ENCODE data around the gene GSTCD. TPM values are rescaled to one million over a fixed set of nuclear protein-coding genes. Genes with fewer than 3 reads are reported as not detected.

Gene GSTCD
- total and polyA plus RNA-seq, 4 donors = 1.5 to 17.9 (median 8.4) TPM

- no peaks in the 10 kb centered on the region for H3K4me1 ChIP-seq (ENCODE audit: control insufficient read depth in 5 of 5, insufficient read depth in 5 of 5, low read length in 5 of 5)
- H3K36me3 ChIP-seq (ENCODE audit: control insufficient read depth in 4 of 4, insufficient read depth in 4 of 4, low read length in 4 of 4) = peaks cover 0 to 4% (median 0%) of the 10 kb centered on the region in 4 donors
- no peak overlapping the region for H3K9ac ChIP-seq (ENCODE audit: insufficient read depth in 1 of 2, low read length in 2 of 2)
- WGBS, 2 donors = 81 to 92% methylated on average over 2 of the region's 2 CpGs
- no peak overlapping the region for H3K27ac ChIP-seq (ENCODE audit: low read depth in 1 of 2, low read length in 1 of 2)
- no peak for TF ChIP-seq CTCF (IDR thresholded peaks at IDR 0.05; ENCODE audit: control extremely low read depth, extremely low read depth)
- DNase-seq (no peak), ATAC-seq (ENCODE audit: insufficient read depth, low FRiP score) (no peak)
- H3K9me3 ChIP-seq (ENCODE audit: control insufficient read depth in 4 of 4, insufficient read depth in 3 of 4, low read length in 3 of 4) = peaks cover 0 to 8% (median 2%) of the 10 kb centered on the region in 4 donors
- no peaks in the 10 kb centered on the region for H3K27me3 ChIP-seq (ENCODE audit: control insufficient read depth in 3 of 3, insufficient read depth in 3 of 3, low read length in 2 of 3)
- no peak overlapping the region for H3K4me3 ChIP-seq
Observed at GRCh38 chr4:105741548-105741947, 33.0 kb downstream of the GSTCD start.

- H3K4me1 ChIP-seq (ENCODE audit: control insufficient read depth in 5 of 5, insufficient read depth in 5 of 5, low read length in 5 of 5) = no peaks in the 10 kb centered on the region
- DNase-seq = no peak
- 96 to 97% methylated on average over 3 of the region's 3 CpGs for WGBS, 2 donors
Observed at GRCh38 chr4:105748222-105748621, 39.6 kb downstream of the GSTCD start.

GRCh38 chr4:105751718-105752299 lies 43.2 kb downstream of the GSTCD start:
- Histone ChIP-seq H3K36me3 (ENCODE audit: control insufficient read depth in 4 of 4, insufficient read depth in 4 of 4, low read length in 4 of 4) (no peaks in the 10 kb centered on the region), H3K4me1 (ENCODE audit: control insufficient read depth in 5 of 5, insufficient read depth in 5 of 5, low read length in 5 of 5) (no peaks in the 10 kb centered on the region), H3K9me3 (ENCODE audit: control insufficient read depth in 4 of 4, insufficient read depth in 3 of 4, low read length in 3 of 4) (no peaks in the 10 kb centered on the region), H3K27me3 (ENCODE audit: control insufficient read depth in 3 of 3, insufficient read depth in 3 of 3, low read length in 2 of 3) (no peaks in the 10 kb centered on the region), H3K4me3 (no peak overlapping the region), H3K27ac (ENCODE audit: low read depth in 1 of 2, low read length in 1 of 2) (no peak overlapping the region), H3K9ac (ENCODE audit: insufficient read depth in 1 of 2, low read length in 2 of 2) (no peak overlapping the region)
- ATAC-seq (ENCODE audit: insufficient read depth, low FRiP score) (no peak), DNase-seq (no peak)
- no peak for TF ChIP-seq CTCF (IDR thresholded peaks at IDR 0.05; ENCODE audit: control extremely low read depth, extremely low read depth)
- WGBS, 2 donors = 46 to 65% methylated on average over 2 of the region's 2 CpGs

More at GRCh38 chr4:105748222-105748621, 39.6 kb downstream of the GSTCD start:
- H3K9me3 ChIP-seq (ENCODE audit: control insufficient read depth in 4 of 4, insufficient read depth in 3 of 4, low read length in 3 of 4) = no peaks in the 10 kb centered on the region
- H3K27ac ChIP-seq (ENCODE audit: low read depth in 1 of 2, low read length in 1 of 2) = no peak overlapping the region
- no peak for TF ChIP-seq CTCF (IDR thresholded peaks at IDR 0.05; ENCODE audit: control extremely low read depth, extremely low read depth)
- H3K27me3 ChIP-seq (ENCODE audit: control insufficient read depth in 3 of 3, insufficient read depth in 3 of 3, low read length in 2 of 3) = no peaks in the 10 kb centered on the region
- no peak for ATAC-seq (ENCODE audit: insufficient read depth, low FRiP score)
- H3K4me3 ChIP-seq = no peak overlapping the region
- no peaks in the 10 kb centered on the region for H3K36me3 ChIP-seq (ENCODE audit: control insufficient read depth in 4 of 4, insufficient read depth in 4 of 4, low read length in 4 of 4)
- no peak overlapping the region for H3K9ac ChIP-seq (ENCODE audit: insufficient read depth in 1 of 2, low read length in 2 of 2)

- no peaks in the 10 kb centered on the region for H3K9me3 ChIP-seq (ENCODE audit: control insufficient read depth in 4 of 4, insufficient read depth in 3 of 4, low read length in 3 of 4)
- WGBS, 2 donors = 98 to 100% methylated on average over 1 of the region's 1 CpG
- DNase-seq (no peak), ATAC-seq (ENCODE audit: insufficient read depth, low FRiP score) (no peak)
- no peaks in the 10 kb centered on the region for H3K36me3 ChIP-seq (ENCODE audit: control insufficient read depth in 4 of 4, insufficient read depth in 4 of 4, low read length in 4 of 4)
- no peak overlapping the region for H3K9ac ChIP-seq (ENCODE audit: insufficient read depth in 1 of 2, low read length in 2 of 2)
- no peaks in the 10 kb centered on the region for H3K27me3 ChIP-seq (ENCODE audit: control insufficient read depth in 3 of 3, insufficient read depth in 3 of 3, low read length in 2 of 3)
- no peak for TF ChIP-seq CTCF (IDR thresholded peaks at IDR 0.05; ENCODE audit: control extremely low read depth, extremely low read depth)
- H3K4me1 ChIP-seq (ENCODE audit: control insufficient read depth in 5 of 5, insufficient read depth in 5 of 5, low read length in 5 of 5) = no peaks in the 10 kb centered on the region
- no peak overlapping the region for H3K4me3 ChIP-seq
- no peak overlapping the region for H3K27ac ChIP-seq (ENCODE audit: low read depth in 1 of 2, low read length in 1 of 2)
Observed at GRCh38 chr4:105753361-105753760, 44.8 kb downstream of the GSTCD start.

All from lung (tissue), 12 donors.